IMR-90 (cell line): ENCODE measurements around the gene MAPK10. TPM values are rescaled to one million over a fixed set of nuclear protein-coding genes. Genes with fewer than 3 reads are reported as not detected.

Experiments
- ATAC-seq: fragments of 200-7000 bp; cut with Tn5 transposase; 2 replicates; pipeline ENCODE4 v1.9.1; 2020; ENCODE audit warnings: low read depth, mild to moderate bottlenecking, moderate library complexity
- BruUV-seq: library from RNA; stranded (reverse); fragments of 400-500 nt; replicated peaks from 2 replicates; lab custom pipeline; 2021; lab: Mats Ljungman, UMichigan
- CTCF ChIA-PET: fragments of 300-600 bp; formaldehyde crosslinking; extraction: SDS; loops from one replicate; lab custom pipeline; 2021; ENCODE audit warnings: antibody characterized with exemption; lab: Yijun Ruan, JAX
- POLR2A ChIA-PET: fragments of 300-600 bp; sonication (Branson Sonifier 250); formaldehyde crosslinking; loops from one replicate; lab custom pipeline; 2022; ENCODE audit warnings: antibody characterized with exemption; ENCODE audit not compliant: unreplicated experiment; lab: Charles Lee
- DNase-seq: peaks from one replicate; pipeline ENCODE4 v3.0.0; 2013
- H2AFZ ChIP-seq: replicated peaks from 2 replicates; pipeline ENCODE3; 2013; ENCODE audit warnings: low read length, mild to moderate bottlenecking; ENCODE audit not compliant: poor library complexity
- H2AK5ac ChIP-seq: 2 replicates; pipeline ENCODE4 v1.6.1; 2013; ENCODE audit warnings: low read depth, low read length, inconsistent platforms
- H2AK9ac ChIP-seq: replicated peaks from 2 replicates; pipeline ENCODE3; 2013; ENCODE audit warnings: mild to moderate bottlenecking, low read depth, low read length, moderate library complexity; ENCODE audit not compliant: poor library complexity
- H2BK120ac ChIP-seq: 2 replicates; pipeline ENCODE4 v1.6.1; 2013; ENCODE audit warnings: low read depth, low read length, inconsistent platforms
- H2BK15ac ChIP-seq: 3 replicates; pipeline ENCODE4 v1.6.1; 2013; ENCODE audit warnings: low read depth, low read length, inconsistent platforms
- H2BK20ac ChIP-seq: 2 replicates; pipeline ENCODE4 v1.6.1; 2013; ENCODE audit warnings: low read depth, mild to moderate bottlenecking, inconsistent platforms, low read length, moderate library complexity
- H2BK5ac ChIP-seq: 2 replicates; pipeline ENCODE4 v1.6.1; 2013; ENCODE audit warnings: mild to moderate bottlenecking, low read depth, low read length, inconsistent platforms; ENCODE audit not compliant: poor library complexity, severe bottlenecking
- H3K14ac ChIP-seq: replicated peaks from 2 replicates; pipeline ENCODE4 v1.6.1; 2013; ENCODE audit warnings: low read depth, low read length, inconsistent platforms
- H3K18ac ChIP-seq: 2 replicates; pipeline ENCODE4 v1.6.1; 2013; ENCODE audit warnings: low read depth, low read length, control low read depth
- H3K23ac ChIP-seq: 2 replicates; pipeline ENCODE4 v1.6.1; 2013; ENCODE audit warnings: low read depth, low read length, inconsistent platforms
- H3K27ac ChIP-seq: 2 replicates; pipeline ENCODE4 v1.5.1; 2013; ENCODE audit warnings: mild to moderate bottlenecking, control low read depth, low read length; ENCODE audit not compliant: insufficient read depth
- H3K27me3 ChIP-seq: 2 replicates; pipeline ENCODE4 v1.6.1; 2013; ENCODE audit warnings: low read length; ENCODE audit not compliant: control insufficient read depth, insufficient read depth
- H3K36me3 ChIP-seq: 2 replicates; pipeline ENCODE4 v1.6.1; 2013; ENCODE audit warnings: low read length, mixed read lengths; ENCODE audit not compliant: control insufficient read depth, insufficient read depth
- H3K4ac ChIP-seq: 2 replicates; pipeline ENCODE4 v1.6.1; 2013; ENCODE audit warnings: low read depth, low read length, inconsistent platforms
- H3K4me1 ChIP-seq: 2 replicates; pipeline ENCODE4 v1.6.1; 2013; ENCODE audit warnings: low read length, mixed read lengths; ENCODE audit not compliant: control insufficient read depth, insufficient read depth
- H3K4me2 ChIP-seq: 2 replicates; pipeline ENCODE4 v1.6.1; 2013; ENCODE audit warnings: low read depth, mild to moderate bottlenecking, control low read depth, low read length, moderate library complexity
- H3K4me3 ChIP-seq: 2 replicates; pipeline ENCODE4 v1.5.1; 2013; ENCODE audit warnings: low read depth, mild to moderate bottlenecking, control low read depth, low read length, moderate library complexity; ENCODE audit not compliant: insufficient read depth
- H3K56ac ChIP-seq: 2 replicates; pipeline ENCODE4 v1.6.1; 2013; ENCODE audit warnings: low read length, inconsistent platforms; ENCODE audit not compliant: insufficient read depth; ENCODE audit errors: extremely low read depth
- H3K79me1 ChIP-seq, 2 experiments: 2 replicates each; pipeline ENCODE4 v1.6.1; 2013; ENCODE audit warnings: low read length in 2 of 2, inconsistent platforms in 1 of 2, low read depth in 1 of 2
- H3K9ac ChIP-seq: 2 replicates; pipeline ENCODE4 v1.6.1; 2013; ENCODE audit warnings: low read depth, low read length, control low read depth
- H3K9me1 ChIP-seq: 2 replicates; pipeline ENCODE4 v1.6.1; 2013; ENCODE audit warnings: low read length, inconsistent platforms; ENCODE audit not compliant: insufficient read depth
- H3K9me3 ChIP-seq: 2 replicates; pipeline ENCODE4 v1.6.1; 2013; ENCODE audit warnings: low read length; ENCODE audit not compliant: control insufficient read depth, insufficient read depth
- H4K20me1 ChIP-seq: 2 replicates; pipeline ENCODE4 v1.6.1; 2013; ENCODE audit warnings: low read length, inconsistent platforms; ENCODE audit not compliant: insufficient read depth
- H4K5ac ChIP-seq: 2 replicates; pipeline ENCODE4 v1.6.1; 2013; ENCODE audit warnings: mild to moderate bottlenecking, low read depth, low read length, control low read depth
- H4K8ac ChIP-seq, 2 experiments: 2 replicates each; pipeline ENCODE4 v1.6.1; 2013; ENCODE audit warnings: low read depth in 2 of 2, low read length in 2 of 2, control low read depth in 1 of 2, inconsistent platforms in 1 of 2
- H4K91ac ChIP-seq: 2 replicates; pipeline ENCODE4 v1.6.1; 2013; ENCODE audit warnings: low read depth, low read length, inconsistent platforms; ENCODE audit not compliant: insufficient read depth
- CHD1 ChIP-seq: IDR thresholded peaks from 2 replicates; pipeline ENCODE4 v1.6.1; 2012; ENCODE audit warnings: low read depth, low read length, improper control_type of control experiment
- FOS ChIP-seq: fragments of 150-350 bp; IDR thresholded peaks from 2 replicates; pipeline ENCODE4 v1.6.1; 2016; ENCODE audit warnings: low read depth, low read length
- MAFK ChIP-seq: IDR thresholded peaks from 2 replicates; pipeline ENCODE4 v1.6.1; 2012; ENCODE audit warnings: low read depth, low read length, improper control_type of control experiment
- NFE2L2 ChIP-seq: fragments of 150-350 bp; IDR thresholded peaks from 2 replicates; pipeline ENCODE4 v1.6.1; 2016; ENCODE audit warnings: low read depth, mild to moderate bottlenecking, low read length
- RAD21 ChIP-seq: IDR thresholded peaks from 2 replicates; pipeline ENCODE4 v1.6.1; 2012; ENCODE audit warnings: low read length, improper control_type of control experiment
- RCOR1 ChIP-seq: IDR thresholded peaks from 2 replicates; pipeline ENCODE4 v1.6.1; 2012; ENCODE audit warnings: mild to moderate bottlenecking, low read length, improper control_type of control experiment; ENCODE audit not compliant: insufficient replicate concordance
- RFX5 ChIP-seq: IDR thresholded peaks from 2 replicates; pipeline ENCODE4 v1.8.0; 2012; ENCODE audit warnings: low read depth, mild to moderate bottlenecking, low read length, moderate library complexity
- SMC3 ChIP-seq: fragments of 150-350 bp; IDR thresholded peaks from 2 replicates; pipeline ENCODE4 v1.6.1; 2016; ENCODE audit warnings: low read depth, mild to moderate bottlenecking, antibody characterized with exemption, low read length, moderate library complexity
- WGBS, 2 experiments: methylation state at CpG; one replicate each; pipeline versions ENCODE4 v1.1.5 to v1.1.7; 2013; ENCODE audit warnings: missing lambda C conversion rate in 2 of 2; ENCODE audit not compliant: insufficient read length in 1 of 2; ENCODE audit errors: extremely low coverage in 2 of 2; 5-methylcytosine and 5-hydroxymethylcytosine counted together
- dilution Hi-C: fragments of 300-500 bp; cut with HindIII; formaldehyde crosslinking; loops from one replicate; pipeline ENCODE4 v1.14.3; 2018; ENCODE audit warnings: low sequenced_read_pairs; ENCODE audit not compliant: unreplicated experiment
- in situ Hi-C: fragments of 300-500 bp; cut with MboI; formaldehyde crosslinking; loops from 3 replicates; pipeline ENCODE4 v1.14.3; 2019; ENCODE audit warnings: low sequenced_read_pairs, inconsistent platforms, mixed read lengths
- intact Hi-C: fragments of 100-400 bp; cut with micrococcal nuclease; formaldehyde crosslinking; loops from 2 replicates; pipeline ENCODE4 v1.10.0; 2022
- polyA plus RNA-seq, 3 experiments: library from polyadenylated mRNA; depleted of rRNA; stranded (reverse); fragments of >200 nt; gene quantifications; 2 replicates each; pipeline ENCODE4 v1.2.3, GENCODE V29; 2012; ENCODE audit warnings: low replicate concordance in 1 of 3
- total RNA-seq: library from RNA; depleted of rRNA; stranded (reverse); fragments of >200 nt; gene quantifications from 2 replicates; pipeline ENCODE4 v1.2.3, GENCODE V29; 2012
- TF ChIP-seq, protein P1 (sequence below): conservative IDR thresholded peaks from 2 replicates; pipeline ENCODE4 v1.5.1; 2012; ENCODE audit warnings: mild to moderate bottlenecking, low read depth, low read length, improper control_type of control experiment
- TF ChIP-seq, protein P2 (sequence below): fragments of 150-350 bp; IDR thresholded peaks from 2 replicates; pipeline ENCODE4 v1.6.1; 2017; ENCODE audit warnings: mild to moderate bottlenecking, antibody characterized with exemption, low read length, low read depth
- TF ChIP-seq, protein P3 (sequence below): fragments of 150-350 bp; IDR thresholded peaks from 2 replicates; pipeline ENCODE4 v1.6.1; 2016; ENCODE audit warnings: low read depth, mild to moderate bottlenecking, low read length, moderate library complexity, borderline replicate concordance

Gene MAPK10
- total and polyA plus RNA-seq, 2 of the 4 experiments (the other 2 are of a cell fraction), result 2.8 to 6.5 TPM

DNA sequence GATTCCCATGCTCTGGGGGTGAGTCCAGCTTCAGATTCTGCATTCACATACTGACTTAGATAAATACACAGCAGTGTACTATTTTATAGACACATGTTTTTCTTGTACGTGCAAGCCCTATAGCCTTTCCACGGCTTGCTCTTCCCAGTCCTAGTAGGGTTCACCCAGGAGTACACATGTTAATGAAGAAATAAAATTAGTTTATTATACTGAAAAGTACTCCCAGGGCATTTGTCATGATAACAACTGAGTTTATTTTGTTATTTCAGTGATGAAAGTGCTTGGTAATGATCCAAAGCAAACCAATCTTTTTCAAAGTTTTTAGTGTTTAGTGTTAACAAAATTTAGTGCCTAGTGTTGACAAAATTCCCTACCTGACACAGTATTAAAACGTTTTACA, 21.3 kb downstream of the MAPK10 start:
- H2AK5ac ChIP-seq, result peak overlapping the region; percentile 86
- intact Hi-C loops, result no loop called here
- H3K4me3 ChIP-seq, result no peak overlapping the region
- H2AK9ac ChIP-seq, result no peak overlapping the region
- peak overlapping the region; percentile 51 for H2AFZ ChIP-seq
- no TSS peak for BruUV-seq
- in situ Hi-C loops, result no loop called here
- no peak for TF ChIP-seq SMC3
- no peak for TF ChIP-seq RFX5
- TF ChIP-seq, protein P1, sequence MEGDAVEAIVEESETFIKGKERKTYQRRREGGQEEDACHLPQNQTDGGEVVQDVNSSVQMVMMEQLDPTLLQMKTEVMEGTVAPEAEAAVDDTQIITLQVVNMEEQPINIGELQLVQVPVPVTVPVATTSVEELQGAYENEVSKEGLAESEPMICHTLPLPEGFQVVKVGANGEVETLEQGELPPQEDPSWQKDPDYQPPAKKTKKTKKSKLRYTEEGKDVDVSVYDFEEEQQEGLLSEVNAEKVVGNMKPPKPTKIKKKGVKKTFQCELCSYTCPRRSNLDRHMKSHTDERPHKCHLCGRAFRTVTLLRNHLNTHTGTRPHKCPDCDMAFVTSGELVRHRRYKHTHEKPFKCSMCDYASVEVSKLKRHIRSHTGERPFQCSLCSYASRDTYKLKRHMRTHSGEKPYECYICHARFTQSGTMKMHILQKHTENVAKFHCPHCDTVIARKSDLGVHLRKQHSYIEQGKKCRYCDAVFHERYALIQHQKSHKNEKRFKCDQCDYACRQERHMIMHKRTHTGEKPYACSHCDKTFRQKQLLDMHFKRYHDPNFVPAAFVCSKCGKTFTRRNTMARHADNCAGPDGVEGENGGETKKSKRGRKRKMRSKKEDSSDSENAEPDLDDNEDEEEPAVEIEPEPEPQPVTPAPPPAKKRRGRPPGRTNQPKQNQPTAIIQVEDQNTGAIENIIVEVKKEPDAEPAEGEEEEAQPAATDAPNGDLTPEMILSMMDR, result no peak
- TF ChIP-seq RAD21, result no peak
- no peak for TF ChIP-seq CHD1
- TF ChIP-seq RCOR1, result no peak
- no peak for TF ChIP-seq NFE2L2
- no peak for TF ChIP-seq MAFK
- no peak for TF ChIP-seq FOS
- TF ChIP-seq, protein P2, sequence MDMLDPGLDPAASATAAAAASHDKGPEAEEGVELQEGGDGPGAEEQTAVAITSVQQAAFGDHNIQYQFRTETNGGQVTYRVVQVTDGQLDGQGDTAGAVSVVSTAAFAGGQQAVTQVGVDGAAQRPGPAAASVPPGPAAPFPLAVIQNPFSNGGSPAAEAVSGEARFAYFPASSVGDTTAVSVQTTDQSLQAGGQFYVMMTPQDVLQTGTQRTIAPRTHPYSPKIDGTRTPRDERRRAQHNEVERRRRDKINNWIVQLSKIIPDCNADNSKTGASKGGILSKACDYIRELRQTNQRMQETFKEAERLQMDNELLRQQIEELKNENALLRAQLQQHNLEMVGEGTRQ, result no peak
- TF ChIP-seq, protein P3, sequence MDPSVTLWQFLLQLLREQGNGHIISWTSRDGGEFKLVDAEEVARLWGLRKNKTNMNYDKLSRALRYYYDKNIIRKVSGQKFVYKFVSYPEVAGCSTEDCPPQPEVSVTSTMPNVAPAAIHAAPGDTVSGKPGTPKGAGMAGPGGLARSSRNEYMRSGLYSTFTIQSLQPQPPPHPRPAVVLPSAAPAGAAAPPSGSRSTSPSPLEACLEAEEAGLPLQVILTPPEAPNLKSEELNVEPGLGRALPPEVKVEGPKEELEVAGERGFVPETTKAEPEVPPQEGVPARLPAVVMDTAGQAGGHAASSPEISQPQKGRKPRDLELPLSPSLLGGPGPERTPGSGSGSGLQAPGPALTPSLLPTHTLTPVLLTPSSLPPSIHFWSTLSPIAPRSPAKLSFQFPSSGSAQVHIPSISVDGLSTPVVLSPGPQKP, result no peak
- H3K18ac ChIP-seq, result peak overlapping the region; percentile 16; the same call in 1 of the 2 replicates
- DNase-seq (no peak), ATAC-seq (peak; percentile 31; the same call in 1 of the 2 replicates)
- H3K14ac ChIP-seq, result peak overlapping the region; percentile 82; the same call in 1 of the 2 replicates
- ChIA-PET CTCF (no interaction called here), POLR2A (no interaction called here)
- no peaks in the 10 kb centered on the region for H3K9me1 ChIP-seq
- H2BK15ac ChIP-seq, result peak overlapping the region; percentile 6; the same call in 2 of the 3 replicates
- peak overlapping the region; percentile 86 for H2BK120ac ChIP-seq
- dilution Hi-C loops, result no loop called here
- no peak overlapping the region for H4K5ac ChIP-seq
- H3K36me3 ChIP-seq, result no peaks in the 10 kb centered on the region
- no peaks in the 10 kb centered on the region for H3K79me1 ChIP-seq
- H2BK20ac ChIP-seq, result peak overlapping the region; percentile 36; the same call in 1 of the 2 replicates
- peak overlapping the region; percentile 25; the same call in 1 of the 2 replicates for H3K27ac ChIP-seq
- peak overlapping the region; percentile 53 for H2BK5ac ChIP-seq
- no peaks in the 10 kb centered on the region for H3K27me3 ChIP-seq
- no CpG with 5 or more reads among the region's 3 CpGs for WGBS, 2 experiments
- no peaks in the 10 kb centered on the region for H3K9me3 ChIP-seq
- H3K56ac ChIP-seq, result no peak overlapping the region
- H4K8ac ChIP-seq, result peak overlapping the region; percentile 6 to 59; a peak in 3 of 4 replicates
- no peaks in the 10 kb centered on the region for H4K20me1 ChIP-seq
- H3K4ac ChIP-seq, result peak overlapping the region; percentile 79
- peak overlapping the region; percentile 56; the same call in 1 of the 2 replicates for H3K23ac ChIP-seq
- H3K4me1 ChIP-seq, result peaks cover 6% of the 10 kb centered on the region
- H3K9ac ChIP-seq, result no peak overlapping the region
- H3K4me2 ChIP-seq, result peak overlapping the region; percentile 0; the same call in 1 of the 2 replicates
- H4K91ac ChIP-seq, result no peak overlapping the region
